Pericardium fibroblast (primary cell): ENCODE results near the gene TACR2. TPM values are rescaled to one million over a fixed set of nuclear protein-coding genes. Genes with fewer than 3 reads are reported as not detected.

ENCODE experiments used
- total RNA-seq: library from RNA; depleted of rRNA; stranded (reverse); fragments of >200 nt; gene quantifications from 2 replicates; pipeline ENCODE4 v1.2.3, GENCODE V29; 2015

TACR2 gene
- total RNA-seq, result not detected in 2 replicates

DNA sequence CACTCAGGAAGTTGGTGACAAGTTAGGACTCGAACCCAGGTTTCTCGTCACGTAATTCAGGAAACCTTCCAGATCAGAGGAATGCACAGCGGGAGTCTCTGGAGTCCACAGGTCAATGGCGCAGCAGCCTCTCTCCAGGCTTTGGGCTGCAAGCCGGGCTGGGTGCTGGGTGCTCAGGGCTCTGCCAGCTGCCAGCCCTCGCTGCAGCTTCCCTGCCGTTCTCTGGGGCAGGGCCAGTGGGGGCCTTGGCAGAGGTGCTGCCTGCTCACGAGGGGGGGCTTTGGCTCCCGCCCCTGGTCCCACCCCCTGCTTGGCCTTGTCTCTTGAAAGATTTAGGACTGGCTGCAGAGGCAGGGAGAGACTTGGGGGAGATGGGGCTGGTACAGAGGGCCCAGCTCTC is at the start of gene TACR2:
Gene TACR2, minus strand, starts transcription at position 224 of the 400 bp plus-strand sequence. CDS start 595 bp downstream, outside the sequence.

DNA sequence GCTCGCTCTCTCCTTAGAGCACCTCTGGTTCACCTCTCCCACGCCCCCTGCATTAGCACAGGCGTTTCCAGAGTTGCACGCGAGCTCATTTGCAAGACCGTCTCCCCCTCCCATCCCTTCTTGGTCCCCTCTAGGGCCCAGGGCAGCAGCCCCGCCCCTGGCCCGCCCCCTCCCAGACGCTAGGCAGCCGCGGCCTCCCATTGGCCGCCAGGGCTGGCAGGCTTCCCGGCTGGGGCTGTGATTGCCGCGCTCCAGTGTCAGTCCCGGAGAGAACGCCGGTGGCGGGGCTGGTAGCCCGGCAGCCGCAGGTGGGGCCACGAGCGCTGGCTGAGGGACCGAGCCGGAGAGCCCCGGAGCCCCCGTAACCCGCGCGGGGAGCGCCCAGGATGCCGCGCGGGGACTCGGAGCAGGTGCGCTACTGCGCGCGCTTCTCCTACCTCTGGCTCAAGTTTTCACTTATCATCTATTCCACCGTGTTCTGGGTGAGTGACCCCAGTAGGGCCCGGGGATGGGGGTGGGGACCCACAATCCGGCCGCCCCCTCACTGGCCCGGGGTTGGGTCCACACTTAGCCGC is 34.6 kb upstream of the TACR2 start, which contains the start of gene TSPAN15:
Gene TSPAN15, plus strand, starts transcription at position 257 of the 575 bp plus-strand sequence. Its CDS starts 130 bp downstream, at position 387.

Other genes with a start within 250 kb of the TACR2 start
- gene SUPV3L1, start 236.7 kb downstream of the TACR2 start, total RNA-seq, result 15.4 and 22.9 TPM in 2 replicates
- 0.23 TPM in 1 of 2 replicates, not detected in the other for gene HKDC1, start 196.6 kb downstream of the TACR2 start, total RNA-seq
- gene HK1, start 138.4 kb downstream of the TACR2 start, total RNA-seq, result 56.5 and 104 TPM in 2 replicates
- 0.82 and 4.0 TPM in 2 replicates for gene TSPAN15, start 34.5 kb upstream of the TACR2 start, total RNA-seq
- gene NEUROG3, start 156.5 kb upstream of the TACR2 start, total RNA-seq, result not detected in 2 replicates
- 0.35 TPM in 1 of 2 replicates, not detected in the other for gene FAM241B, start 213.3 kb upstream of the TACR2 start, total RNA-seq